ENCODE data around the gene RNF126.
"Not testable (repeated sequence)": the region's sequence is repeated elsewhere in the genome, so short reads cannot be mapped to it uniquely, and the experiment has no call there.

- TF ChIP-seq POLR2A (IDR thresholded peaks at IDR 0.05; ENCODE audit: low read depth, low read length); CEBPB (IDR thresholded peaks at IDR 0.05; ENCODE audit: low read depth, low read length); CTCF (conservative IDR thresholded peaks at IDR 0.05; ENCODE audit: low read depth, low read length); FOS (IDR thresholded peaks at IDR 0.05; ENCODE audit: low read depth, low read length); MAZ (IDR thresholded peaks at IDR 0.05; ENCODE audit: borderline replicate concordance, low read depth, low read length): not testable (repeated sequence)
Measured at GRCh38 chr19:621191-621590, 41.8 kb downstream of the RNF126 start.
